Activated naive CD8-positive, alpha-beta T cell (primary cell): Measurements from ENCODE around the gene MACIR.

Experiments used
- H3K27ac Mint-ChIP-seq: one replicate; pipeline ENCODE4 v1.8.0; 2021; ENCODE audit warnings: mixed read lengths
- H3K27me3 Mint-ChIP-seq: one replicate; pipeline ENCODE4 v1.8.0; 2021; ENCODE audit warnings: mixed read lengths
- H3K36me3 Mint-ChIP-seq: one replicate; pipeline ENCODE4 v1.8.0; 2021; ENCODE audit warnings: mixed read lengths
- H3K4me1 Mint-ChIP-seq: one replicate; pipeline ENCODE4 v1.8.0; 2021; ENCODE audit warnings: low read depth, mixed read lengths
- H3K4me3 Mint-ChIP-seq: one replicate; pipeline ENCODE4 v1.8.0; 2021; ENCODE audit warnings: mild to moderate bottlenecking, mixed read lengths
- H3K9me3 Mint-ChIP-seq: one replicate; pipeline ENCODE4 v1.8.0; 2021; ENCODE audit warnings: low read depth, mixed read lengths

Gene MACIR

DNA sequence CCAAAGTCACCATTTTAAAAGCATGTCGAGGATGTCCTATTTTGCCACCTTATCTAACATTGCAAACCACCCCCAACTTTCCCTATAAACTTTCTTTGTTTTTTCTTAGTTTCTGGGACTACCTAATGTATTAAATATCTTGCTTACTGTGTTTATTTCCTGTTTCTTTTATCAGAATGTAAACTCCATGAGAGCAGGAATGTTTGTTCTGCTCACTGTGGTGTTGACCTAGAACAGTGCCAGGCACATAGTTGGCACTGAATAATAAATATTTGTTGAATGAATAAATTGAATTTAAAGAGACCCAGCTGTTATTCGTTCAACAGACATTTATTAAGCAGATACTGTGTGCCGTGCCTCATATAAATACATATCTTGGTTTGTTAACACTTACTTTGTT lies 35.2 kb downstream of the MACIR start:
- Mint-ChIP-seq H3K9me3 (no peaks in the 10 kb centered on the region), H3K4me3 (no peak overlapping the region), H3K4me1 (no peaks in the 10 kb centered on the region), H3K36me3 (no peaks in the 10 kb centered on the region), H3K27me3 (no peaks in the 10 kb centered on the region), H3K27ac (no peak overlapping the region)

- H3K36me3 Mint-ChIP-seq, result no peaks in the 10 kb centered on the region
- H3K9me3 Mint-ChIP-seq, result no peaks in the 10 kb centered on the region
- no peak overlapping the region for H3K27ac Mint-ChIP-seq
- no peak overlapping the region for H3K4me3 Mint-ChIP-seq
- no peaks in the 10 kb centered on the region for H3K4me1 Mint-ChIP-seq
- peaks cover 8% of the 10 kb centered on the region for H3K27me3 Mint-ChIP-seq
Measured at GRCh38 chr5:103294906-103295305, 36.3 kb downstream of the MACIR start.

DNA sequence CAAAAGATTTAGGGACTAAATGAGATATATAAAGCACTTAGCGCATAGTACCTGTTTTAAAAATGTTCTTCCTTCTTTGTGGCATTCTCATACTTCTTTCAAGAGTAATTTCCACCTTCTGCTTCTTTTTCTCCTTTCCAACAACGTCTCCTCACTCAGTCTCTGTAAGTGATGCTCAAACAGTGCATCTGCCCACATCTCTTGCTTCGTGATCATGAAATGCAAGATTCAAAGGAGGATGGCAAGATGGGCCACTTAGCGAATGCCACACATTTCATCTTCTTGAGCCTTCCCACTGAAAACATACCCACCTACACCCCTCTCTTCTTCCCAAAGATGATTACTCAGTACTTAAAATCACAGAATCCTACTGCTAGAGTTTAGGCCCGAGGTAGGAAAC lies 36.9 kb downstream of the MACIR start:
- Mint-ChIP-seq H3K27ac (no peak overlapping the region), H3K4me1 (no peaks in the 10 kb centered on the region), H3K4me3 (no peak overlapping the region), H3K27me3 (peaks cover 9% of the 10 kb centered on the region), H3K36me3 (no peaks in the 10 kb centered on the region), H3K9me3 (no peaks in the 10 kb centered on the region)

- Mint-ChIP-seq H3K27ac (no peak overlapping the region), H3K36me3 (no peaks in the 10 kb centered on the region)
Measured at GRCh38 chr5:103295871-103296270, 37.3 kb downstream of the MACIR start.

GRCh38 chr5:103298117-103298516 lies 39.6 kb downstream of the MACIR start:
- no peaks in the 10 kb centered on the region for H3K9me3 Mint-ChIP-seq
- H3K36me3 Mint-ChIP-seq, result no peaks in the 10 kb centered on the region
- no peak overlapping the region for H3K4me3 Mint-ChIP-seq
- no peaks in the 10 kb centered on the region for H3K4me1 Mint-ChIP-seq
- H3K27ac Mint-ChIP-seq, result no peak overlapping the region
- H3K27me3 Mint-ChIP-seq, result peaks cover 9% of the 10 kb centered on the region

More at GRCh38 chr5:103295871-103296270, 37.3 kb downstream of the MACIR start:
- Mint-ChIP-seq H3K4me1 (no peaks in the 10 kb centered on the region), H3K9me3 (no peaks in the 10 kb centered on the region), H3K27me3 (peaks cover 9% of the 10 kb centered on the region), H3K4me3 (no peak overlapping the region)

GRCh38 chr5:103298607-103299188 lies 40.1 kb downstream of the MACIR start:
- no peak overlapping the region for H3K4me3 Mint-ChIP-seq
- H3K9me3 Mint-ChIP-seq, result no peaks in the 10 kb centered on the region
- H3K36me3 Mint-ChIP-seq, result no peaks in the 10 kb centered on the region
- no peak overlapping the region for H3K27ac Mint-ChIP-seq
- H3K27me3 Mint-ChIP-seq, result peaks cover 9% of the 10 kb centered on the region
- no peaks in the 10 kb centered on the region for H3K4me1 Mint-ChIP-seq

- Mint-ChIP-seq H3K36me3 (no peaks in the 10 kb centered on the region), H3K4me1 (no peaks in the 10 kb centered on the region), H3K27me3 (peaks cover 3% of the 10 kb centered on the region), H3K27ac (no peak overlapping the region), H3K9me3 (no peaks in the 10 kb centered on the region), H3K4me3 (no peak overlapping the region)
Measured at GRCh38 chr5:103305809-103306208, 47.2 kb downstream of the MACIR start.

- Mint-ChIP-seq H3K4me1 (no peaks in the 10 kb centered on the region), H3K27me3 (peaks cover 6% of the 10 kb centered on the region)
Measured at GRCh38 chr5:103307470-103307869, 48.9 kb downstream of the MACIR start.

DNA sequence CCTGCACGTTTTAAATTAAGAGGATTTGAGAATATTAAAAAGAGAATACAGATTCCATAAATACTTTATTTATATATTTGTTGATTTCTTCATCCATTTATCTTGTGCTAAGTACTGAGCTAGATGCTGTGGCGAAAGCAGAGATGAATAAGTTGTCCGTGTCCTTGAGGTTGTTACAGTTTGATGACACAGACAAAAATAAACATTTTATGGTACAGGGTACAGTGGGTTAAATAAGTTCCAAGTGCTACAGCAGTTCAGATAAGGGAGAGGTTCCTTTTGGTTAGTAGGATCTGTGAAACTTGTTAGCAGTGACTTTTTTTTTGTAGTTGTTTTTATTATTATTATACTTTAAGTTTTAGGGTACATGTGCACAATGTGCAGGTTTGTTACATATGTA lies 50.2 kb downstream of the MACIR start:
- Mint-ChIP-seq H3K4me1 (no peaks in the 10 kb centered on the region), H3K4me3 (no peak overlapping the region), H3K27ac (no peak overlapping the region), H3K36me3 (no peaks in the 10 kb centered on the region), H3K27me3 (peaks cover 6% of the 10 kb centered on the region), H3K9me3 (no peaks in the 10 kb centered on the region)

More at GRCh38 chr5:103307470-103307869, 48.9 kb downstream of the MACIR start:
- Mint-ChIP-seq H3K9me3 (no peaks in the 10 kb centered on the region), H3K27ac (no peak overlapping the region), H3K36me3 (no peaks in the 10 kb centered on the region), H3K4me3 (no peak overlapping the region)

DNA sequence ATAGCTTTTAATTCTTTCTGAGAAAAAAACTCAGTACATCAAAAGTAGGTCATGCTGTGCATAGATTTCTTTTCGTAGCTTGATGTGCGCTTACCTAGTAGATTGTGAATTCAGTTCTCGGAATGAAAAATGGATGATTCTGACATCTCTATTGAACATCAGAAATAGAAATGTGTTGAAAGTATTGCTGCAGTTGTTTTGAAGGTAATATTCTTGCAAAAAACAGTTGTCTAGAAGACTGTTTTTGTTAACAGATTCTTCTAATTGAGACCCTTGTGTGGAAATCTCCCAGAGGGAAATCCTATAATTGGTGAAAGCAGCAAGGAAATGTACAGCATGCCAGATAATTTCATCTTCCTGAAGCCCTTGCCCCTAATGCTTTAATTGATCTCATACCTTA lies 54.5 kb downstream of the MACIR start:
- no peak overlapping the region for H3K4me3 Mint-ChIP-seq
- no peaks in the 10 kb centered on the region for H3K36me3 Mint-ChIP-seq
- H3K4me1 Mint-ChIP-seq, result no peaks in the 10 kb centered on the region
- H3K27ac Mint-ChIP-seq, result no peak overlapping the region
- H3K9me3 Mint-ChIP-seq, result no peaks in the 10 kb centered on the region
- H3K27me3 Mint-ChIP-seq, result peaks cover 4% of the 10 kb centered on the region

GRCh38 chr5:103315455-103315854 lies 56.9 kb downstream of the MACIR start:
- Mint-ChIP-seq H3K36me3 (no peaks in the 10 kb centered on the region), H3K27me3 (peaks cover 4% of the 10 kb centered on the region), H3K27ac (no peak overlapping the region), H3K4me3 (no peak overlapping the region), H3K9me3 (no peaks in the 10 kb centered on the region), H3K4me1 (no peaks in the 10 kb centered on the region)

GRCh38 chr5:103327451-103327850 lies 68.9 kb downstream of the MACIR start:
- no peaks in the 10 kb centered on the region for H3K4me1 Mint-ChIP-seq
- H3K9me3 Mint-ChIP-seq, result no peaks in the 10 kb centered on the region
- H3K4me3 Mint-ChIP-seq, result no peak overlapping the region
- no peaks in the 10 kb centered on the region for H3K36me3 Mint-ChIP-seq
- H3K27me3 Mint-ChIP-seq, result peaks cover 5% of the 10 kb centered on the region
- no peak overlapping the region for H3K27ac Mint-ChIP-seq

DNA sequence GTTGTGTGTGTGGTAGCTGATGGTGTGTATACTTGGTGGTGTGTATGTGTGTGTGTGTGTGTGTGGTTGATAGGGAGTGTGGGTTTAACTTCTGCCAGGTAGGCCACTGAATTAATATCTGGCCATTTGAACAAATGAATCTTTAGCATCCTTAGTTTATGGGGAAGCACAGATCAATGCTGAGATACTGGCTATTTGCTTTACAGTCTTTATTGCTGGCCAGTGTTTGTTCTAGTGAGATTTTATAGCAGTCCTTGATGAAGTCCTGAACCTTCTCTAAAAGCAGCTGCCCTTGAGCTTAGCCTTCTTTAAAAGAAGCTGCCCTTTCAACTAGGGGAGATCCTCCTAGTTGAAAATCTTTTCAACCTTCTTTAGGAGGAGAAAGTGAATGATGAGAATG lies 69.3 kb downstream of the MACIR start:
- peaks cover 5% of the 10 kb centered on the region for H3K27me3 Mint-ChIP-seq
- no peak overlapping the region for H3K27ac Mint-ChIP-seq
- H3K9me3 Mint-ChIP-seq, result no peaks in the 10 kb centered on the region
- no peak overlapping the region for H3K4me3 Mint-ChIP-seq
- no peaks in the 10 kb centered on the region for H3K4me1 Mint-ChIP-seq
- no peaks in the 10 kb centered on the region for H3K36me3 Mint-ChIP-seq
